Hepatocyte (in vitro differentiated cells): ENCODE measurements around the gene RXFP3.

ENCODE experiments used
- EZH2phosphoT487 ChIP-seq: fragments of 200-600 bp; sonication (generic); IDR thresholded peaks from one replicate; pipeline ENCODE4 v1.6.1; 2018; ENCODE audit warnings: antibody characterized with exemption, mild to moderate bottlenecking, low read depth, moderate library complexity; ENCODE audit not compliant: unreplicated experiment, severe bottlenecking
- TF ChIP-seq, protein P1 (sequence below): fragments of 200-600 bp; sonication (generic); IDR thresholded peaks from 2 replicates; pipeline ENCODE4 v1.5.1; 2016; ENCODE audit warnings: antibody characterized with exemption, mild to moderate bottlenecking; ENCODE audit not compliant: poor library complexity

DNA sequence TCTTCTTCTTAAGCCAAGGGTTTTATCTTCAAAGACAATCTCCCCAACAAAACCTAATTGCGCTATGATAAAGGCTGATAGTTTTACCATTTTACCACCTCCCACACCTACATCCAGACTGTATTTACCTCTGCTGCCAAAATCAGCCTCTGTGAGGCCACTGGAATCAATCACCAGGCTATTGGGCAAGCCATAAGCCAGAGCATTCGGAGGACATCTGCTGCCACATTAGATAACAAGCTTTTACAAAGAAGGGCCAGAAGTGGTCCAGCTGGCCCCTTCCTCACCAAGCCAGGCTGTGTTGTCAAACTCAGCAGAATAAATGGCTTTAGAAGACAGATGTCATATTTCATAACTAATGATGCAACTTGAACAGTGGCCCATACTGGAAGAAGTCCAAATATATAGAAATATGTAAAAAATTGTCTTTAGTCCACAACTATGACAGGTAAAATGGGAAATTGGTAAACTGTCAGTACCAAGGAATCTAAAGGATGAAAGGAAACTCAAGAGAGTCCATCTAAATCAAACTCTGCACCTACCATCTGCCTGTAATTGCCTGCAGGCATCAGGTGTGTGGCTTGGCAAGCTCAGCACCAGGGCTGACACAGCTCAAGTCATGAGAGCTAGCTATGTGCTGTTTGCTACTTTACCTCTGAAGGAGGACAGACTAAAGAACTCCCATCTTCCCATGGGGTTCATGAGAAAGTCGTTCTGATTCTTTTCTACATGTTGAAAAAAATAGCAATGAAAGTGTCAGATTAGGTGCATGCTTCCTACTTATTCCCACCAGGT, 32.2 kb downstream of the RXFP3 start:
- TF ChIP-seq, protein P1, sequence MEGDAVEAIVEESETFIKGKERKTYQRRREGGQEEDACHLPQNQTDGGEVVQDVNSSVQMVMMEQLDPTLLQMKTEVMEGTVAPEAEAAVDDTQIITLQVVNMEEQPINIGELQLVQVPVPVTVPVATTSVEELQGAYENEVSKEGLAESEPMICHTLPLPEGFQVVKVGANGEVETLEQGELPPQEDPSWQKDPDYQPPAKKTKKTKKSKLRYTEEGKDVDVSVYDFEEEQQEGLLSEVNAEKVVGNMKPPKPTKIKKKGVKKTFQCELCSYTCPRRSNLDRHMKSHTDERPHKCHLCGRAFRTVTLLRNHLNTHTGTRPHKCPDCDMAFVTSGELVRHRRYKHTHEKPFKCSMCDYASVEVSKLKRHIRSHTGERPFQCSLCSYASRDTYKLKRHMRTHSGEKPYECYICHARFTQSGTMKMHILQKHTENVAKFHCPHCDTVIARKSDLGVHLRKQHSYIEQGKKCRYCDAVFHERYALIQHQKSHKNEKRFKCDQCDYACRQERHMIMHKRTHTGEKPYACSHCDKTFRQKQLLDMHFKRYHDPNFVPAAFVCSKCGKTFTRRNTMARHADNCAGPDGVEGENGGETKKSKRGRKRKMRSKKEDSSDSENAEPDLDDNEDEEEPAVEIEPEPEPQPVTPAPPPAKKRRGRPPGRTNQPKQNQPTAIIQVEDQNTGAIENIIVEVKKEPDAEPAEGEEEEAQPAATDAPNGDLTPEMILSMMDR = no peak
- no peak for TF ChIP-seq EZH2phosphoT487
